Brain microvascular endothelial cell (primary cell): ENCODE data around the gene TNS3.

Experiments used
- DNase-seq: peaks from one replicate; pipeline ENCODE4 v3.0.0-alpha.2; 2020
- H3K27ac ChIP-seq: fragments of 250-450 bp; sonication (Bioruptor Pico); 2 replicates; pipeline ENCODE4 v1.5.1; 2020; ENCODE audit warnings: mild to moderate bottlenecking, moderate library complexity
- H3K27me3 ChIP-seq: fragments of 250-450 bp; sonication (Bioruptor Pico); replicated peaks from 2 replicates; pipeline ENCODE4 v1.5.1; 2020; ENCODE audit warnings: mild to moderate bottlenecking
- H3K36me3 ChIP-seq: fragments of 250-450 bp; sonication (Bioruptor Pico); replicated peaks from 2 replicates; pipeline ENCODE4 v1.5.1; 2020; ENCODE audit warnings: mild to moderate bottlenecking
- H3K4me3 ChIP-seq: 2 replicates; pipeline ENCODE4 v1.5.1; 2011; ENCODE audit warnings: low read depth, mild to moderate bottlenecking, control low read depth, low read length, moderate library complexity
- CTCF ChIP-seq: IDR thresholded peaks from 2 replicates; pipeline ENCODE4 v1.5.1; 2011; ENCODE audit warnings: low read depth, mild to moderate bottlenecking, moderate library complexity, low read length, control low read depth, inconsistent platforms; ENCODE audit errors: missing control alignments
- in situ Hi-C: cut with HindIII; loops from 2 replicates; pipeline ENCODE4 v1.10.0; 2017; ENCODE audit warnings: low sequenced_read_pairs, low pct_ligation_motif_present

TNS3 gene

GRCh38 chr7:47271749-47272148, 310.2 kb downstream of the TNS3 start:
- in situ Hi-C loops = no loop called here
- H3K4me3 ChIP-seq = no peak overlapping the region
- H3K36me3 ChIP-seq = peaks cover 6% of the 10 kb centered on the region
- H3K27ac ChIP-seq = no peak overlapping the region
- no peak for DNase-seq
- H3K27me3 ChIP-seq = no peaks in the 10 kb centered on the region
- no peak for TF ChIP-seq CTCF

- Histone ChIP-seq H3K36me3 (no peaks in the 10 kb centered on the region), H3K27ac (no peak overlapping the region), H3K27me3 (no peaks in the 10 kb centered on the region), H3K4me3 (no peak overlapping the region)
- DNase-seq = no peak
- in situ Hi-C loops = no loop called here
- TF ChIP-seq CTCF = no peak
Measured at GRCh38 chr7:47268851-47269836, 312.8 kb downstream of the TNS3 start.

GRCh38 chr7:47267346-47267745, 314.6 kb downstream of the TNS3 start:
- in situ Hi-C loops = no loop called here
- H3K4me3 ChIP-seq = no peak overlapping the region
- TF ChIP-seq CTCF = no peak
- H3K27ac ChIP-seq = no peak overlapping the region
- H3K27me3 ChIP-seq = no peaks in the 10 kb centered on the region
- DNase-seq = no peak
- no peaks in the 10 kb centered on the region for H3K36me3 ChIP-seq

GRCh38 chr7:47266799-47267198, 315.1 kb downstream of the TNS3 start:
- no peaks in the 10 kb centered on the region for H3K27me3 ChIP-seq
- no peak overlapping the region for H3K4me3 ChIP-seq
- in situ Hi-C loops = no loop called here
- TF ChIP-seq CTCF = no peak
- H3K27ac ChIP-seq = no peak overlapping the region
- peak; percentile 11 for DNase-seq
- no peaks in the 10 kb centered on the region for H3K36me3 ChIP-seq

GRCh38 chr7:47266131-47266706, 315.7 kb downstream of the TNS3 start:
- in situ Hi-C loops = no loop called here
- H3K4me3 ChIP-seq = no peak overlapping the region
- no peak overlapping the region for H3K27ac ChIP-seq
- H3K27me3 ChIP-seq = no peaks in the 10 kb centered on the region
- peak; percentile 55 for DNase-seq
- H3K36me3 ChIP-seq = no peaks in the 10 kb centered on the region
- peak; percentile 94 for TF ChIP-seq CTCF
